ENCODE data around the gene CCDC126. TPM values are rescaled to one million over a fixed set of nuclear protein-coding genes. Genes with fewer than 3 reads are reported as not detected.

The CCDC126 gene
- total RNA-seq, 1 experiment from 2014 or later, result 5.9 TPM

GRCh38 chr7:23653942-23654341, 56.8 kb downstream of the CCDC126 start:
- BruUV-seq (replicated peaks), result no TSS peak
- ChIA-PET CTCF (no interaction called here), POLR2A (ENCODE audit: unreplicated experiment) (no interaction called here)
- intact Hi-C loops (cut with micrococcal nuclease; ENCODE audit: unreplicated experiment), result loop anchor here (1.0 to 5.0 kb wide), 2 partner anchors 58 to 82 kb away; no protein-coding TSS in a partner anchor
- H3K27me3 ChIP-seq (ENCODE audit: insufficient read depth, low read depth), result no peaks in the 10 kb centered on the region
- peaks cover 18% of the 10 kb centered on the region for H3K9me3 ChIP-seq (ENCODE audit: insufficient read depth, low read depth)
- H3K79me2 ChIP-seq (ENCODE audit: low read depth), result no peaks in the 10 kb centered on the region
- DNase-seq, result no peak
- H3K36me3 ChIP-seq (ENCODE audit: low read depth), result no peaks in the 10 kb centered on the region
- no peaks in the 10 kb centered on the region for H3K9me2 ChIP-seq (ENCODE audit: insufficient read depth)
- no peak overlapping the region for H3K4me2 ChIP-seq
- no peak overlapping the region for H2AFZ ChIP-seq
- H3K4me1 ChIP-seq (replicated peaks; ENCODE audit: insufficient read depth), result no peaks in the 10 kb centered on the region
- H3F3A ChIP-seq (ENCODE audit: insufficient read depth, low read depth), result no peaks in the 10 kb centered on the region
- no peak overlapping the region for H3K27ac ChIP-seq
- H4K20me1 ChIP-seq (ENCODE audit: insufficient read depth), result no peaks in the 10 kb centered on the region
- no peak overlapping the region for H3K4me3 ChIP-seq
- TF ChIP-seq CTCF (conservative IDR thresholded peaks at IDR 0.05) (no peak), EZH2 (IDR thresholded peaks at IDR 0.05; ENCODE audit: low read depth) (no peak)

- no peaks in the 10 kb centered on the region for H4K20me1 ChIP-seq (ENCODE audit: insufficient read depth)
- peak in 1 of 2 experiments; percentile 29 for DNase-seq
- intact Hi-C loops (cut with micrococcal nuclease; ENCODE audit: unreplicated experiment), result loop anchor here (1.0 to 5.0 kb wide), 2 partner anchors 58 to 82 kb away; no protein-coding TSS in a partner anchor
- H3K4me3 ChIP-seq, result no peak overlapping the region
- ChIA-PET CTCF (no interaction called here), POLR2A (ENCODE audit: unreplicated experiment) (no interaction called here)
- no peak overlapping the region for H3K4me2 ChIP-seq
- H3F3A ChIP-seq (ENCODE audit: insufficient read depth, low read depth), result no peaks in the 10 kb centered on the region
- no peaks in the 10 kb centered on the region for H3K9me2 ChIP-seq (ENCODE audit: insufficient read depth)
- no peak overlapping the region for H2AFZ ChIP-seq
- H3K4me1 ChIP-seq (replicated peaks; ENCODE audit: insufficient read depth), result no peaks in the 10 kb centered on the region
- no peak overlapping the region for H3K27ac ChIP-seq
- H3K27me3 ChIP-seq (ENCODE audit: insufficient read depth, low read depth), result no peaks in the 10 kb centered on the region
- no peak for TF ChIP-seq EZH2 (IDR thresholded peaks at IDR 0.05; ENCODE audit: low read depth)
- TF ChIP-seq CTCF (conservative IDR thresholded peaks at IDR 0.05), result peak; percentile 66
- no peaks in the 10 kb centered on the region for H3K36me3 ChIP-seq (ENCODE audit: low read depth)
- H3K79me2 ChIP-seq (ENCODE audit: low read depth), result no peaks in the 10 kb centered on the region
- no TSS peak for BruUV-seq (replicated peaks)
- peaks cover 18% of the 10 kb centered on the region for H3K9me3 ChIP-seq (ENCODE audit: insufficient read depth, low read depth)
Measured at GRCh38 chr7:23654508-23654907, 57.3 kb downstream of the CCDC126 start.

GRCh38 chr7:23655433-23655832, 58.3 kb downstream of the CCDC126 start:
- ChIA-PET POLR2A (ENCODE audit: unreplicated experiment) (no interaction called here), CTCF (no interaction called here)
- H3K4me3 ChIP-seq, result no peak overlapping the region
- no peaks in the 10 kb centered on the region for H3K79me2 ChIP-seq (ENCODE audit: low read depth)
- peaks cover 16% of the 10 kb centered on the region for H3K9me3 ChIP-seq (ENCODE audit: insufficient read depth, low read depth)
- no peaks in the 10 kb centered on the region for H3K27me3 ChIP-seq (ENCODE audit: insufficient read depth, low read depth)
- H4K20me1 ChIP-seq (ENCODE audit: insufficient read depth), result no peaks in the 10 kb centered on the region
- H3K36me3 ChIP-seq (ENCODE audit: low read depth), result no peaks in the 10 kb centered on the region
- no peaks in the 10 kb centered on the region for H3F3A ChIP-seq (ENCODE audit: insufficient read depth, low read depth)
- no peaks in the 10 kb centered on the region for H3K4me1 ChIP-seq (replicated peaks; ENCODE audit: insufficient read depth)
- intact Hi-C loops (cut with micrococcal nuclease; ENCODE audit: unreplicated experiment), result no loop called here
- DNase-seq, result no peak
- H2AFZ ChIP-seq, result no peak overlapping the region
- no peak for TF ChIP-seq EZH2 (IDR thresholded peaks at IDR 0.05; ENCODE audit: low read depth)
- H3K4me2 ChIP-seq, result no peak overlapping the region
- no TSS peak for BruUV-seq (replicated peaks)
- H3K27ac ChIP-seq, result no peak overlapping the region
- no peaks in the 10 kb centered on the region for H3K9me2 ChIP-seq (ENCODE audit: insufficient read depth)

GRCh38 chr7:23658831-23659427, 61.7 kb downstream of the CCDC126 start:
- Histone ChIP-seq H3K36me3 (ENCODE audit: low read depth) (no peaks in the 10 kb centered on the region), H3K9me3 (ENCODE audit: insufficient read depth, low read depth) (peaks cover 4% of the 10 kb centered on the region; the same call in 1 of the 2 replicates), H4K20me1 (ENCODE audit: insufficient read depth) (no peaks in the 10 kb centered on the region), H3K4me1 (replicated peaks; ENCODE audit: insufficient read depth) (no peaks in the 10 kb centered on the region), H3F3A (ENCODE audit: insufficient read depth, low read depth) (no peaks in the 10 kb centered on the region), H3K9me2 (ENCODE audit: insufficient read depth) (no peaks in the 10 kb centered on the region), H3K4me2 (no peak overlapping the region), H3K79me2 (ENCODE audit: low read depth) (no peaks in the 10 kb centered on the region), H3K27me3 (ENCODE audit: insufficient read depth, low read depth) (no peaks in the 10 kb centered on the region), H3K27ac (no peak overlapping the region), H3K4me3 (no peak overlapping the region), H2AFZ (no peak overlapping the region)
- TF ChIP-seq CTCF (conservative IDR thresholded peaks at IDR 0.05) (no peak), EZH2 (IDR thresholded peaks at IDR 0.05; ENCODE audit: low read depth) (no peak)
- ChIA-PET CTCF (no interaction called here), POLR2A (ENCODE audit: unreplicated experiment) (no interaction called here)
- intact Hi-C loops (cut with micrococcal nuclease; ENCODE audit: unreplicated experiment), result no loop called here
- no TSS peak for BruUV-seq (replicated peaks)
- DNase-seq, result no peak

Data from PC-9 (cell line).